HepG2 (cell line): ENCODE results near the gene FRAS1. TPM values are rescaled to one million over a fixed set of nuclear protein-coding genes. Genes with fewer than 3 reads are reported as not detected.

Source experiments
- AHDC1 ChIP-seq: sonication (generic); formaldehyde crosslinking; IDR thresholded peaks from 2 replicates; pipeline ENCODE4 v1.5.1; 2020; ENCODE audit warnings: mild to moderate bottlenecking, missing genetic modification reagents, borderline replicate concordance
- ATAD3A ChIP-seq: sonication (generic); formaldehyde crosslinking; IDR thresholded peaks from 2 replicates; pipeline ENCODE4 v1.4.0; 2020; ENCODE audit warnings: missing genetic modification reagents
- ATF5 ChIP-seq: sonication (generic); formaldehyde crosslinking; IDR thresholded peaks from 2 replicates; pipeline ENCODE4 v1.4.0; 2020; ENCODE audit warnings: mild to moderate bottlenecking, low read depth, missing genetic modification reagents
- ERF ChIP-seq: IDR thresholded peaks from 2 replicates; pipeline ENCODE4 v1.6.1; 2018; ENCODE audit warnings: missing biosample characterization, missing genetic modification reagents
- FOXK1 ChIP-seq: sonication (generic); formaldehyde crosslinking; IDR thresholded peaks from 2 replicates; pipeline ENCODE4 v1.4.0; 2020; ENCODE audit warnings: low read depth, missing genetic modification reagents, borderline replicate concordance
- FOXP4 ChIP-seq: sonication (generic); formaldehyde crosslinking; IDR thresholded peaks from 2 replicates; pipeline ENCODE4 v1.4.0; 2020; ENCODE audit warnings: missing genetic modification reagents
- HOMEZ ChIP-seq: IDR thresholded peaks from 2 replicates; pipeline ENCODE4 v1.6.1; 2016; ENCODE audit warnings: low read depth
- NFE2L2 ChIP-seq: fragments of 150-350 bp; IDR thresholded peaks from 2 replicates; pipeline ENCODE4 v1.6.1; 2014; ENCODE audit warnings: low read length
- PAXIP1 ChIP-seq: sonication (generic); formaldehyde crosslinking; conservative IDR thresholded peaks from 2 replicates; pipeline ENCODE4 v1.4.0; 2020; ENCODE audit warnings: mild to moderate bottlenecking, missing genetic modification reagents, moderate library complexity
- PPARG ChIP-seq: conservative IDR thresholded peaks from 2 replicates; pipeline ENCODE4 v1.6.1; 2016; ENCODE audit warnings: missing biosample characterization, missing genetic modification reagents
- SAP130 ChIP-seq: IDR thresholded peaks from 2 replicates; pipeline ENCODE4 v1.6.1; 2016; ENCODE audit warnings: low read depth
- SIX1 ChIP-seq: sonication (generic); formaldehyde crosslinking; IDR thresholded peaks from 2 replicates; pipeline ENCODE4 v1.4.0; 2020; ENCODE audit warnings: missing genetic modification reagents, borderline replicate concordance
- SOX5 ChIP-seq: IDR thresholded peaks from 2 replicates; pipeline ENCODE4 v1.6.1; 2016; ENCODE audit warnings: borderline replicate concordance
- SOX6 ChIP-seq, 2 experiments: fragments of 450-650 bp in 1 of 2; sonication (generic) in 1 of 2; formaldehyde crosslinking in 1 of 2; IDR thresholded peaks; 2 replicates each; pipeline versions ENCODE4 v1.4.0 to v1.6.1; 2017 to 2020; ENCODE audit warnings: antibody characterized with exemption in 1 of 2, mild to moderate bottlenecking in 1 of 2, missing genetic modification reagents in 1 of 2
- ZNF124 ChIP-seq: sonication (generic); formaldehyde crosslinking; IDR thresholded peaks from 2 replicates; pipeline ENCODE4 v1.4.0; 2020; ENCODE audit warnings: missing genetic modification reagents
- ZNF20 ChIP-seq: sonication (generic); formaldehyde crosslinking; IDR thresholded peaks from 2 replicates; pipeline ENCODE4 v1.4.0; 2020; ENCODE audit warnings: mild to moderate bottlenecking, moderate library complexity, missing genetic modification reagents
- polyA plus RNA-seq, 8 experiments: library from polyadenylated mRNA; depleted of rRNA in 3 of 8; stranded (reverse) in 7 of 8; unstranded in 1 of 8; fragments of >200 nt; fragmentation: Illumina TruSeq in 4 of 8; extraction: Trizol in 4 of 8; gene quantifications; 2 replicates each; pipeline versions ENCODE4 v1.2.1 to v1.2.3, GENCODE V29; 2011 to 2016; ENCODE audit warnings: low read depth in 4 of 8, missing spikeins in 1 of 8, mixed read lengths in 1 of 8; ENCODE audit not compliant: insufficient read depth in 1 of 8
- total RNA-seq, 5 experiments: library from RNA; depleted of rRNA; stranded (reverse); fragments of >200 nt; fragmentation: Illumina TruSeq; extraction: Trizol; gene quantifications; 2 replicates each; pipeline ENCODE4 v1.2.3, GENCODE V29; 2016; ENCODE audit warnings: low read depth in 1 of 5

The FRAS1 gene
- total and polyA plus RNA-seq, 2 of the 13 experiments (the other 11 are each of a cell fraction or from before 2014, with no cell fraction given): 22.5 to 31.6 TPM

GRCh38 chr4:78155616-78156105 lies 98.5 kb downstream of the FRAS1 start (continued):
- TF ChIP-seq NFE2L2 (no peak), ATF5 (CRISPR knock-in tag) (no peak), SIX1 (CRISPR knock-in tag) (peak; percentile 76; the same call in 1 of the 2 replicates), PAXIP1 (CRISPR knock-in tag) (peak; percentile 11; the same call in 1 of the 2 replicates), ATAD3A (CRISPR knock-in tag) (no peak), AHDC1 (CRISPR knock-in tag) (peak; percentile 51; the same call in 1 of the 2 replicates), PPARG (CRISPR knock-in tag) (0 out of 2 replicates have a peak, but pooled peaks have one; percentile 43), ZNF124 (CRISPR knock-in tag) (no peak), SAP130 (CRISPR knock-in tag) (peak; percentile 10; the same call in 1 of the 2 replicates), SOX6 (IDR thresholded peaks at IDR 0.05) (no peak), SOX6 (CRISPR knock-in tag; IDR thresholded peaks at IDR 0.05) (peak; percentile 53), FOXP4 (CRISPR knock-in tag) (peak; percentile 63), FOXK1 (no peak), SOX5 (CRISPR knock-in tag) (0 out of 2 replicates have a peak, but pooled peaks have one; percentile 49), HOMEZ (CRISPR knock-in tag) (no peak; the same call in 1 of the 2 replicates), ZNF20 (CRISPR knock-in tag) (no peak), ERF (0 out of 2 replicates have a peak, but pooled peaks have one; percentile 19)
